HL-60/S4 treated with retinoic acid at 250 ng/mL for 4 days and 3 days (cell line): ENCODE data around the gene SCRN2.

Source experiments
- in situ Hi-C: fragments of 300-500 bp; cut with MboI; formaldehyde crosslinking; loops from 2 replicates; pipeline ENCODE4 v1.7.0; 2022; ENCODE audit warnings: low sequenced_read_pairs

SCRN2 gene

DNA sequence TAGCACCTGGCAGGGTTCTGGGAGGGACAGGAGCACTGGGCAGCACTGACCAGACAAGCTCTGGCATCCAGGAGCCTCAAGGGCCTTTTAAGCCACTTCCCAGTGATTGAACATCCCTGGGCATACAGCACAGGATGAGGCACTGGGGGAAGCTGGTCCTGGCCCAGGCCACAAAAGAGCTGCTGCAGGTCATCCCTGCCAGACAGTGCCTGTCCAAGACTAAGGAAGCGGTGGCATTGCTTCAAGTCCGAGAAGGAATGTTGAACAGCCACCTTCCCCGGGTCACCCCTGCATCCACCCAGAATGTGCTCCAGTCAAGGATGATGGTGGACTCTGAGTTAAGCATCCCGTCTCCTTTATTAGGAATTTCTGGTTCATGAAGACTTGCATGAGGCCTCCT, 18.3 kb downstream of the SCRN2 start:
- in situ Hi-C loops, result no loop called here

DNA sequence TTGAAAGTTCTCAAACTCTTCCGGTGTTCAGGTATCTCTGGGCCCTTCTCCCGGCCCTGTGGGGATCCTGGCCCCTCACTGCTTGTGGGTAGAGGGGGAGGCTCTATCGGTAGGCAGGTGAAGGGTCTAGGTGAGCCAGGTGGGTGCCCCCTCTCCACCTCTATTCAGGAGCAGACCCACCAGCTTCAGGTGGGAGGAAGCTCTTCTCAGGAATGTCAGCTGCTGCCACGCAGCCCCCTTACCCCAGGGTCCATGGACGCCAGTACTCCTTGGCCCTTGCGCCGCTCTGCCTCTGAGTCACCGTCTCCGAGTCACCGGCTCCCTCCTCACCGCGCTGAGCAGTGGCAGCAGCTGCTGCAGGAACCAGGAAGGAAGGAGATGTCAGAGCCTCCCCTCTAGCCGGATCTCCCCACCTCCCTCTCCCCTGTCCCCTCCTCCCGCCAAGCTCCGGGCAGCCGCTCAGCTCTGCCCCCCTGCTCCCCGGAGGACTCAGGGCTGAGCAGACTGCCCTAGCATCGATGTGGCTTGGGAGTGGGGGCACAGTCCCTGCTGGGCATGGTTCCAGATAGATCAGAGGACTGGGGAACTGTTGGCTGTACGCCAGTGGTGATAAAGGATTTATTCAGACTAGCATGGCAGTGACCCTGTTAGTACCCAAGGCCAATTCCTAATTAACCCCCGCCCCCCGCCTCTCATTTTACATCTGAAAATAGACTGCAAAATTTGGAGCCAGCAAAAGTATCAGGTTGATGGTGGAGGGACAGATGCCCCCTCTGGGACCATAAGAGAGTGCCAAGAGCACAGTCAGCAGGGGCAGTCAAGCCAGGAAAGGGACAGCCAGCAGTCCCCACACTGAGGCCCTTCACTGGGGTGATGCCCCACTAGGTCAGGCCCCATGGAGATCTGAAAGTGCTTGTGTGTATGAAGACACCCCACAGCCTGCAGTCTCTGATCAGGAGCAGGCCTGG, 19.4 kb downstream of the SCRN2 start, which contains the start of gene OSBPL7:
TSS of gene OSBPL7 (minus strand) at position 371 of the 968 bp plus-strand sequence. CDS start 1,516 bp downstream, outside the sequence.
- in situ Hi-C loops, result no loop called here

DNA sequence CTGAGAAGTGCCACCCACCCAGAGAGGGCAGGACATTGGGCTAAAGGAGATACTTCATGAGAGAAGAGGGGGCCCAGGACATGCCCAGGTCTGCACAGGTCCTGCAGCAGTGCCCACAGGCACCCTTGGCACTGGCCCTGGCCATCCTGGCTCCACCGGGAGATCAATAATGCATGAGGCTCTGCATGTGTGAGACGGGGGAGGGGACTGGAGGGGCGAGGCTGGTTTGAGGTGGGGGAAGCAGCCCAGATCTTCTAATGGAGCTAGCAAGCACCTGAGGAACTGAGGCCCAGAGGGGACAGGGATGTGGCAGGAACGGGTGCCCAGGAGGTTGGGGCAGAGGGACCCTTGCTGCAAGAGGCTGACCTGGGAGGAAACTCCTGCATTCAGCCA, 20.0 kb downstream of the SCRN2 start:
- in situ Hi-C loops, result no loop called here

DNA sequence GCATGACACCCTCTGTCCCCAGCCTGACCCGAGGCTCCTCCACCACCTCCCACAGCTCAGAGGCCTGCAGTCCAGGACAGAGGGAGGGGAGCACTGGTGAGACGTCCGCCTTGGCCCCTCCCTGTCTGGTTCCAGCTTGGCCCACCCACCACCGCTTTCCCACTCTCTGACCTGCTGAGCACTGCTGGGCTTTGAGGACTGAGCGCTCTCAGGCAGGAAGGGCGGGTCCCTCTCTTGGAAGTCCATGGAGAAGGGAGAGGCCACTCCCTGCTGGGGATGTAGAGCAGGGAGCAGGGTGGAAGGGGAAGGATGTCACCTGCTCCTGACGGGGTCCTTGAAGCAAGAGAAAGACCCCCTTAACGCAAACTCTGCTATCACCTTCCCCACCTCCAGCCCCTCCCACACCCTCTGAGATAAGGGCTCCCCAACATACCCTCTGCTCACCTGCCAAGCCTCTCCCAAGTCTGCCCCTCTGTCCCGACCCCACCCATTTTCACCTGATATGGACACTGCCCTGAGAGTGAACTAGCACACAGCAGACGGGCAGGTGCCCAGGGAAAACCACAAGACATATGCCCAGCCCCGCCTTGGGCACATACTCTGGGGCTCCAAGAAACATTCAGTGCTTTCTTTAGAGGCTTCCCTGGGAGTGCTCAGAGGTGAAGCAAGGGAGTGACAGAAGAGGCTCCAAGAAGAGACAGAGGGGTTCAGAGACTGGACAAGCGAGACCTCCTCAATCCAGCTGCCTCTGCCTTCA, 20.9 kb downstream of the SCRN2 start:
- in situ Hi-C loops, result no loop called here

DNA sequence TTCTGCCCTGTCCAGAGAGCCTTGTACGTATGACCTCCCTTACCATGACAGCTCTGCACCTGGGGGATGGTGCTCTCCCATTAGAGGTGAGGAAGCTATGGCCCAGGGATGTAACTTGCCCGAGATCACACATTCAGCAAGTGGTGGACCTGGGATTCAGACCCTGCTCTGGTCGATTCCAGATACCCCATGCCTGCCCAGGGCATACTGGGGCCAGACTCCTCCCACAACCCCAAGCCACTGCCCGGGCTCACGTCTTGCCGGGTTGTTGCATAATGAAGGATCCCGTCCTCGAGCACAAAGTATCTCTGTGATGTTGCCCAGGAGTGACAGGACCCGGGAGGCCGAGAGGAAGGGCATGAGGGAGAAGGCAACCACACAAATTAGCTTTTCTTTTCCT, 21.6 kb downstream of the SCRN2 start:
- in situ Hi-C loops, result no loop called here

- in situ Hi-C loops, result no loop called here
These were observed 22.9 kb downstream of the SCRN2 start for GRCh38 chr17:47818002-47818695.

DNA sequence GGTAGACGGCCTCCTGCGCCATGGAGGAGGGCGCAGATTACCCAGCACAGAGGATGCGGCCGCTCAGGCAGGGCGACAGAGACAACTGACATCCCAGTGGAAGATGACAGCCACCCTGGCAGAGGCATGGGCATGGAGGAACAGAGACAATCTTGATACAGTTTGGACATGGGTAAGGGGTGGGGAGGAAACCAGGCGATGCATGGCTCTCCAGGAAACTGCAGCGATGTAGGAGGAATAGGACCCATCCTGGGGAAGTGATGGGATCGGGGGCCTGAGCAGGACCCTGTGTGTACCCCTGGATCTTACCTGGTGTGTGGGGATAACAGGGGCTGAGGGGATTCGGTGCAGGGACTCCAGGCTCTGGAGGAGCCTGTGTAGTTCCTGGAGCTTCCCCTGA, 24.1 kb downstream of the SCRN2 start:
- in situ Hi-C loops, result no loop called here

GRCh38 chr17:47816111-47816735, 24.9 kb downstream of the SCRN2 start:
- in situ Hi-C loops, result no loop called here

- in situ Hi-C loops, result no loop called here
These were observed 25.8 kb downstream of the SCRN2 start for GRCh38 chr17:47815106-47815918.

DNA sequence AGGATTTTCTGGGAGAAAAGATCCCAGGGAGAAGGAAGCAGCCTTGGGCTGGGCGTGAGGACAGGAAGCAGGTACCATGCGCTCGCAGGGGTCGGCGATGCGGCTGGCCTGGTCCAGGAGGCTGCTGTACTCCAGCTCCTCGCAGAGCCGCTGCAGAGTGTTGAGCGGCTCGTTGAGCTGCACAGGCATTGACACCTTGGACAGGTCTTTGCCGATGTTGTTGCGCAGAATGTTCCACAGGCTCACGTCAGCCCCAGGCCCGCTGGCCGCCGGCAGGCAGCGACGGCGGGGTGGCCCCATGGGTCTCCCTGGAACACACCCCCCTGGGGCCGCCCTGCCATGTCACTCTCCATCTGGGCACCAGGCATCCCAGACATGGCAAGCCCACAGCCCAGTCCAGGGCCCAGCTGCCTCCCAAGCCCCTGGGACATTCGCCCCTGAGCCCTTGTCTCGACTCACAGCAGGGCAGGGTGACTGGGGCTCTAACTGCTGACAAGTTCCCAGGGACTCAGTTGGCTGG, 27.5 kb downstream of the SCRN2 start:
- in situ Hi-C loops, result no loop called here

DNA sequence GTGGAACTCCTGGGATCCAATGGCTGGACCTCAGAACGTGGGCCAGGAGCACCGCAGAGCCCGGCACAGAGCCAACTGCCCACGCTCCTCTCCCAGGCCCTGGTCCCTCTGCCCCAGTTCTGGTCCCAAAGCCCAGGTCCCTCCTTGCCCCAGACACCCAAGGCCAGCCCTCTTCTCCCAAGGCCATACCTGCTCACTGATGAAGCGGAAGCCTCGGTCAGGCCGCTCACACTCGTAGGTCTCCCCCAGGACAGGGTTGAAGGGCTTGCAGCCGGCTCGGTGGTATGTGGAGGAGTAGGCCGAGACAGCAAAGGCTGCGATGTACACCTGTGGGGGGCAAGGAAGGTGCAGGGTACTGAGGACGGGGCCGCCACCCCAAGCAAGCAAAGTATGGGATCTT, 28.0 kb downstream of the SCRN2 start:
- in situ Hi-C loops, result no loop called here

DNA sequence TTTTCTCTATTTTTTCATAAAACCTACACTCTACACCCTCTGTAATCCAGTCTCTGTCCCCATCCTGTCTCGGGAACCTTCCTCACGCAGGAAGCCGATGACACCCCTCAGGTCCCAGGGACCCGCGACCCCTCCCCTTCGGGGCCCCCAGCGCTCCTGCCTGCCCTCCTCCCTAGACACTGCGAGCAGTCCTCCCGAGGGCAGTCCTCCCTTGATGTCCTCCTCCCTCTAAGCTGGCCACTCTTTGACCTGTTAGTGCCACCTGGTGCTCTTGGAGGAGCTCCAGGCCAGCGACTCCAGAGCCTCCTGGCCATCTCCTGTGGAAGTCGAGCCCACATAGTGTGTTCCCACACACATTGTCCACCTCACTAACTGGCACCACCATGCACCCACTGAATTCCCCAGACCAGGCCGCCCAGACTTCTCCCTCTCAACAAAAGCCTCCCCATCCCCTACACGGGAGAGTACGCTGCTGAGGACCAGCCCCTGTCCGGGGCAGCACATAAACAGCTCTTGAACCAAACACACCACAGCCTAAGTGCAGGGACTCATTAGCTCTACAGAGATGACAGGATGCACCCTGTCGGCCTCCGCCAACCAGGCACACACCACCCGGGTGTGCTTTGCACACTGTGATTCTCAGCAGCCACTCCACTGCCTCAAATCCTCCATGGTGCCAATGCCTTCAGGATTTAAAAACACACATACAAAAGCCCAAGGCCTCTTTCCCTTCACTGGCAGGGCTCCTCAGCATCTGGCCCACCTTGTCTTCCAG, 28.7 kb downstream of the SCRN2 start:
- in situ Hi-C loops, result no loop called here

- in situ Hi-C loops, result no loop called here
These were observed 29.4 kb downstream of the SCRN2 start for GRCh38 chr17:47811709-47812108.

GRCh38 chr17:47810901-47811635, 30.0 kb downstream of the SCRN2 start:
- in situ Hi-C loops, result no loop called here

GRCh38 chr17:47810200-47810821, 30.8 kb downstream of the SCRN2 start:
- in situ Hi-C loops, result no loop called here

GRCh38 chr17:47808830-47809480, 32.1 kb downstream of the SCRN2 start:
- in situ Hi-C loops, result no loop called here
